Panc1 (cell line): ENCODE measurements around the gene ALDH18A1.

ENCODE experiments used
- CTCF ChIP-seq: fragments of 450-650 bp; IDR thresholded peaks from 2 replicates; pipeline ENCODE4 v1.5.1; 2017; ENCODE audit warnings: mild to moderate bottlenecking
- REST ChIP-seq, 2 experiments: IDR thresholded peaks; 2 replicates each; pipeline ENCODE4 v1.6.1; 2011 to 2012; ENCODE audit warnings: low read depth in 2 of 2, control low read depth in 1 of 2, low read length in 1 of 2, mild to moderate bottlenecking in 1 of 2, moderate library complexity in 1 of 2; ENCODE audit not compliant: insufficient read depth in 1 of 2

DNA sequence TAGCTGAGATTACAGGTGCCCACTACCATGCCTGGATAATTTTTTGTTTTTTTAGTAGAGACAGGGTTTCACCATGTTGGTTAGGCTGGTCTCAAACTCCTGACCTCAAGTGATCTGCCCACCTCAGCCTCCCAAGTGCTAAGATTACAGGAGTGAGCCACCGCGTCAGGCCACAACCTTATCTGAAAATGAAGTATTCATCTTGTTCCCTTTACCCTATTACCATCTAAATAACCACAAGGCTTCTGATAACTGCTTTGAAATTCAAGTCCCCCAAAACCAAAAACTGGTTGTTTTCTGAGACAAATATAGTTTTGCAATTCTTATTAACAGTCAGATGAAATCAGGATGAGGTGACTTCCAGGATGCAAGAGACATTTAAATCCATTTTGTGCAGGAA, 34.8 kb upstream of the ALDH18A1 start:
- TF ChIP-seq CTCF = no peak
- TF ChIP-seq REST (IDR thresholded peaks at IDR 0.05; ENCODE audit: insufficient read depth in 1 of 2, low read depth in 2 of 2, low read length in 1 of 2) = no peak
